PC-3 (cell line): Measurements from ENCODE around the gene LACC1. TPM values are rescaled to one million over a fixed set of nuclear protein-coding genes. Genes with fewer than 3 reads are reported as not detected.

Experiments
- ATAC-seq: fragments of 200-7000 bp; cut with Tn5 transposase; 2 replicates; pipeline ENCODE4 v1.9.1; 2020; ENCODE audit warnings: mild to moderate bottlenecking, moderate library complexity
- BruUV-seq: library from RNA; stranded (reverse); fragments of 400-500 nt; replicated peaks from 2 replicates; lab custom pipeline; 2021; lab: Mats Ljungman, UMichigan
- CTCF ChIA-PET: fragments of 300-600 bp; sonication (Branson Sonifier 250); formaldehyde crosslinking; loops from one replicate; lab custom pipeline; 2022; ENCODE audit warnings: antibody characterized with exemption; lab: Charles Lee
- POLR2A ChIA-PET: fragments of 300-600 bp; sonication (Branson Sonifier 250); formaldehyde crosslinking; loops from one replicate; lab custom pipeline; 2022; ENCODE audit warnings: antibody characterized with exemption; ENCODE audit not compliant: unreplicated experiment; lab: Charles Lee
- DNase-seq: peaks from one replicate; pipeline ENCODE4 v3.0.0-alpha.2; 2015
- H2AFZ ChIP-seq: fragments of 300-600 bp; sonication (generic); 2 replicates; pipeline ENCODE4 v1.6.0; 2016; ENCODE audit warnings: antibody characterized with exemption, low read length
- H3F3A ChIP-seq: fragments of 300-600 bp; sonication (generic); one replicate; pipeline ENCODE4 v1.6.0; 2017; ENCODE audit warnings: antibody characterized with exemption, low read length, control low read depth, mild to moderate bottlenecking; ENCODE audit not compliant: unreplicated experiment
- H3K27ac ChIP-seq: fragments of 300-600 bp; sonication (generic); 2 replicates; pipeline ENCODE4 v1.5.1; 2016; ENCODE audit warnings: mild to moderate bottlenecking, low read length
- H3K27me3 ChIP-seq: fragments of 300-600 bp; sonication (generic); 2 replicates; pipeline ENCODE4 v1.6.1; 2016; ENCODE audit warnings: low read length, mixed read lengths
- H3K36me3 ChIP-seq: fragments of 300-600 bp; sonication (generic); 2 replicates; pipeline ENCODE4 v1.6.1; 2016; ENCODE audit warnings: low read depth, mixed run types, low read length, mixed read lengths
- H3K4me1 ChIP-seq: fragments of 300-600 bp; sonication (generic); 2 replicates; pipeline ENCODE4 v1.5.1; 2016; ENCODE audit warnings: low read length; ENCODE audit not compliant: insufficient read depth
- H3K4me2 ChIP-seq: fragments of 300-600 bp; sonication (generic); 2 replicates; pipeline ENCODE4 v1.6.0; 2016; ENCODE audit warnings: low read length
- H3K4me3 ChIP-seq: fragments of 300-600 bp; sonication (generic); 2 replicates; pipeline ENCODE4 v1.5.1; 2016; ENCODE audit warnings: mild to moderate bottlenecking, low read length, mixed read lengths
- H3K79me2 ChIP-seq: fragments of 300-600 bp; sonication (generic); 2 replicates; pipeline ENCODE4 v1.6.1; 2017; ENCODE audit warnings: low read length, mixed read lengths
- H3K9ac ChIP-seq: fragments of 300-600 bp; sonication (generic); 2 replicates; pipeline ENCODE4 v1.6.0; 2016; ENCODE audit warnings: mild to moderate bottlenecking, low read length
- H3K9me2 ChIP-seq: fragments of 300-600 bp; sonication (generic); replicated peaks from 2 replicates; pipeline ENCODE4 v1.6.1; 2016; ENCODE audit warnings: mixed run types, low read length, mixed read lengths
- H3K9me3 ChIP-seq: fragments of 300-600 bp; sonication (generic); 2 replicates; pipeline ENCODE4 v1.6.1; 2016; ENCODE audit warnings: low read length, mixed read lengths
- H4K20me1 ChIP-seq: fragments of 300-600 bp; sonication (generic); 2 replicates; pipeline ENCODE4 v1.6.1; 2016; ENCODE audit warnings: low read length, mixed read lengths
- EZH2 ChIP-seq: fragments of 300-600 bp; sonication (generic); IDR thresholded peaks from one replicate; pipeline ENCODE4 v1.6.1; 2017; ENCODE audit warnings: antibody characterized with exemption, mild to moderate bottlenecking, low read length; ENCODE audit not compliant: unreplicated experiment
- EZH2phosphoT487 ChIP-seq: fragments of 300-600 bp; sonication (generic); IDR thresholded peaks from 2 replicates; pipeline ENCODE4 v1.6.1; 2018; ENCODE audit warnings: mild to moderate bottlenecking, antibody characterized with exemption, low read length, borderline replicate concordance
- intact Hi-C: fragments of 100-400 bp; cut with micrococcal nuclease; formaldehyde crosslinking; loops from 2 replicates; pipeline ENCODE4 v1.9.0; 2023
- total RNA-seq: library from RNA; depleted of rRNA; stranded (reverse); fragments of >200 nt; gene quantifications from 2 replicates; pipeline ENCODE4 v1.2.3, GENCODE V29; 2014; rRNA removed
- TF ChIP-seq, protein P1 (sequence below): fragments of 300-600 bp; sonication (generic); conservative IDR thresholded peaks from 2 replicates; pipeline ENCODE4 v1.5.1; 2017; ENCODE audit warnings: antibody characterized with exemption, low read depth, mild to moderate bottlenecking, low read length

LACC1 gene
- total RNA-seq, 1 experiment from 2014 or later = 1.2 TPM

GRCh38 chr13:43939086-43939485, 59.4 kb downstream of the LACC1 start:
- DNase-seq = peak; percentile 23
- POLR2A ChIA-PET = no interaction called here
- Histone ChIP-seq H3K27ac (no peak overlapping the region), H3K4me2 (no peak overlapping the region), H3K9me3 (no peaks in the 10 kb centered on the region), H4K20me1 (no peaks in the 10 kb centered on the region), H3K79me2 (no peaks in the 10 kb centered on the region), H3K4me3 (no peak overlapping the region), H3K4me1 (peaks cover 6% of the 10 kb centered on the region; the same call in 1 of the 2 replicates), H3F3A (no peaks in the 10 kb centered on the region), H3K9me2 (no peaks in the 10 kb centered on the region), H3K36me3 (no peaks in the 10 kb centered on the region), H3K27me3 (no peaks in the 10 kb centered on the region), H2AFZ (no peak overlapping the region), H3K9ac (no peak overlapping the region)
- intact Hi-C loops = no loop called here
- TF ChIP-seq EZH2 (no peak), EZH2phosphoT487 (no peak)
- TF ChIP-seq, protein P1, sequence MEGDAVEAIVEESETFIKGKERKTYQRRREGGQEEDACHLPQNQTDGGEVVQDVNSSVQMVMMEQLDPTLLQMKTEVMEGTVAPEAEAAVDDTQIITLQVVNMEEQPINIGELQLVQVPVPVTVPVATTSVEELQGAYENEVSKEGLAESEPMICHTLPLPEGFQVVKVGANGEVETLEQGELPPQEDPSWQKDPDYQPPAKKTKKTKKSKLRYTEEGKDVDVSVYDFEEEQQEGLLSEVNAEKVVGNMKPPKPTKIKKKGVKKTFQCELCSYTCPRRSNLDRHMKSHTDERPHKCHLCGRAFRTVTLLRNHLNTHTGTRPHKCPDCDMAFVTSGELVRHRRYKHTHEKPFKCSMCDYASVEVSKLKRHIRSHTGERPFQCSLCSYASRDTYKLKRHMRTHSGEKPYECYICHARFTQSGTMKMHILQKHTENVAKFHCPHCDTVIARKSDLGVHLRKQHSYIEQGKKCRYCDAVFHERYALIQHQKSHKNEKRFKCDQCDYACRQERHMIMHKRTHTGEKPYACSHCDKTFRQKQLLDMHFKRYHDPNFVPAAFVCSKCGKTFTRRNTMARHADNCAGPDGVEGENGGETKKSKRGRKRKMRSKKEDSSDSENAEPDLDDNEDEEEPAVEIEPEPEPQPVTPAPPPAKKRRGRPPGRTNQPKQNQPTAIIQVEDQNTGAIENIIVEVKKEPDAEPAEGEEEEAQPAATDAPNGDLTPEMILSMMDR = no peak
- peak; percentile 95 for ATAC-seq
- CTCF ChIA-PET = no interaction called here
- no TSS peak for BruUV-seq

- ATAC-seq (peak; percentile 37; the same call in 1 of the 2 replicates), DNase-seq (peak; percentile 40)
- intact Hi-C loops = no loop called here
- H4K20me1 ChIP-seq = no peaks in the 10 kb centered on the region
- no peak overlapping the region for H3K9ac ChIP-seq
- H3K79me2 ChIP-seq = no peaks in the 10 kb centered on the region
- no peak overlapping the region for H3K4me3 ChIP-seq
- ChIA-PET POLR2A (no interaction called here), CTCF (no interaction called here)
- no peaks in the 10 kb centered on the region; the same call in 1 of the 2 replicates for H3K9me2 ChIP-seq
- H3K27ac ChIP-seq = no peak overlapping the region
- H3K4me2 ChIP-seq = no peak overlapping the region
- no peaks in the 10 kb centered on the region; the same call in 1 of the 2 replicates for H3K4me1 ChIP-seq
- H3K27me3 ChIP-seq = no peaks in the 10 kb centered on the region
- no TSS peak for BruUV-seq
- H2AFZ ChIP-seq = no peak overlapping the region
- TF ChIP-seq EZH2 (no peak), EZH2phosphoT487 (no peak)
- TF ChIP-seq, protein P1 = no peak
- no peaks in the 10 kb centered on the region for H3K36me3 ChIP-seq
- no peaks in the 10 kb centered on the region for H3K9me3 ChIP-seq
- H3F3A ChIP-seq = no peaks in the 10 kb centered on the region
Observed at GRCh38 chr13:43942286-43942685, 62.6 kb downstream of the LACC1 start.

Other genes starting within 250 kb of the LACC1 start
- gene ENOX1, start 92.9 kb upstream of the LACC1 start, total RNA-seq = 0.81 and 0.95 TPM in 2 replicates
- 4.6 TPM in 2 replicates for gene CCDC122, start 164 bp upstream of the LACC1 start, total RNA-seq